Activated CD4-positive, alpha-beta T cell treated with anti-CD3 and anti-CD28 coated beads for 48 hours (primary cell): ENCODE measurements around the gene TASP1.
A peak's percentile ranks its signal among the peaks of the same experiment; 100 is the strongest.

Experiments
- DNase-seq: peaks from one replicate; pipeline ENCODE4 v3.0.0-alpha.2; 2020

Gene TASP1

GRCh38 chr20:13432126-13432525, 206.6 kb downstream of the TASP1 start:
- no peak for DNase-seq

DNA sequence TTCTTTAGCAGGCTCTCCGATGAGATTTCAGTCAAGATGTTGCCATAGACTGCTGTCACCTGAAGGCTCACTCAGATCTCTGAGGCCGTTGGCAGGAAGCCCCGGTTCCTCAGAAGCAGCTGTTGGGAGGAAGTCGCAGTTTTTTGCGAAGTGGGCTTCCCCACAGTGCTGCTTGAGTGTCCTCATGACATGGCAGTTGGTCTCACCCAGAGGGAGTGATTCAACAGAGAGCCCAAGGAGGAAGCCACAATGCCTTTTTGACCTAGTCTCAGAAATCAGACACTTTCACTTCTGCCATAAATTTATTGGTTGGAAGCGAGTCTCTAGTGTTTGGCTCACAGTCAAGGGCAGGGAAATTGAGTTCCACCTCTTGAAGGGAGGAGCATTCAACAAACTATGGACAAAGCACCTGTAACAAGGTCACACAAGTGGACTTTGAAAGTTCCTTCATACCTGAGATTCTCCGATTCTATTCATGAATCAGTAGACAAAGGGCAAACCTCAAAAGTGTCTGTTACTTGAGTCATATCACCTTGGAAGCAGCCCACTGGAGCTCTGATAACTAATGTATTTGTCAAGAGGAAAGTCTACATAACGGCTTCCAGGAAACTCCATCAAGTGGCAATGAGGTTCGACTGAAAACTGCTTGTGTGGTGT, 208.3 kb downstream of the TASP1 start:
- DNase-seq = peak; percentile 56

DNA sequence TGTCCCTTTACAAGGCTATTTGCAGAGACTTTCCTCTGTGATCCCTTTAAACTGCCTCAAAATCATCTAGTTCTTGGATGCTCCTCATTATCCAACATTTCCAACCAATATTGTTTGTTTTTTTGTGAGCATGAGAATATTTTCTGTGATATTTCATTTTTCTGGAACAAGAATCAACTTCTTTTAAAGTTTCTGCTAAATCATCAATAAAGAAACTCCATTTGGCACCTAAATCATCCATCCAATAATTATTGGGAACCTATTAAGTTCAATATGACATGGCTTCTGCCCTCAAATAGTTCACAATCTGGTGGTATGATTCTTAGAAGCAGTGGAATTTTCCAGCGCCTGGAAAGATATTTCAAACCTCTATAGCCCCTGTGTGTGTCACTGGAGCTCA, 210.0 kb downstream of the TASP1 start:
- no peak for DNase-seq

DNA sequence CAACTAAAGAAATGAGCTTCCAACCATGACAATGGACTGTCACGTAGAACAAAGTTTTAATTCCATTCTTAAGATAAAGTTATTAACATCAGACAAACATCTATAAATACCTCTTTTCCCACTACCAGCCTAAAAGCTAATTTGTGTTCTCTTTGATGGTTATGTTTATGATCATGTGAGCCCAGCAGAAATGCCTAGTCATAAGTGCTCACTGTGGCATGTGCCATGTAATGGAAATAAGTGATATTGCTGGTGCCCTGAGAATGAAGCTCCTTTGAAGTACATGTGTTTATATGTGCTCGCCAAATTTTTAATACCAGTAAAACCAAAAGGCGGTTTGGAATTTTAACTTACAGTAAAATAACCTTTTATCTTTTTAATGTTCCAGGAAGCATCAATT, 211.9 kb downstream of the TASP1 start:
- DNase-seq = no peak

- DNase-seq = no peak
These were observed 213.2 kb downstream of the TASP1 start for GRCh38 chr20:13425381-13426135.

DNA sequence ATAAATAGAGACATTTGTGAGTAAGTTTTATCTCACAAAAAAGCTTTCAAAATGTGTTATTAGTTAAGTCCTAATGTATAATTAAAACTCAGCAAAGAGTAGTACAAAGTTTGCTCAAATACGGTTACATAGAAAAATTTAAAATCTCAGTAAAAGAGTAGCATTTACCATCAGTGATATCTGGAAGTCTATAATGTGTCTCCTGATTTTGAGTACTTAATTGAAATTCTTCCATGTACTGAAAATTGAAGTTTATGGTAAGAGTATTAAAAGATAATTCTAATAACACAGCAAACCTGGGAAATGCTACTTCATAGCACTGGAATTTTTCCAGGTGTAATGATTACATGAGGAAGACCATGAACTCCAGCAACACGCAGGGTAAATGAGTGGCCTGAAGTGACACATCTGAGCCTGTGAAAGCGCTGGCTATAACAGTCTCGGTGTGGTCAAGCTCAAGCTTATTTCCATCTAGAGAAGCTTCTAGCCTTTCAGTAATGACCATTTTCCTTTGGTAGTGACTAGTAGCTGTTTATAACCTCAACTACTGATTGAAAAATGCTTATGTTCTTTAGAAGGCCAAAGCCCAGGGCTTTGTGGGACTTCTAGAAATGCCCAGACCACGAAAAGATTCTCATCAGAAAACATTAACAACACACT, 214.4 kb downstream of the TASP1 start:
- DNase-seq = no peak

DNA sequence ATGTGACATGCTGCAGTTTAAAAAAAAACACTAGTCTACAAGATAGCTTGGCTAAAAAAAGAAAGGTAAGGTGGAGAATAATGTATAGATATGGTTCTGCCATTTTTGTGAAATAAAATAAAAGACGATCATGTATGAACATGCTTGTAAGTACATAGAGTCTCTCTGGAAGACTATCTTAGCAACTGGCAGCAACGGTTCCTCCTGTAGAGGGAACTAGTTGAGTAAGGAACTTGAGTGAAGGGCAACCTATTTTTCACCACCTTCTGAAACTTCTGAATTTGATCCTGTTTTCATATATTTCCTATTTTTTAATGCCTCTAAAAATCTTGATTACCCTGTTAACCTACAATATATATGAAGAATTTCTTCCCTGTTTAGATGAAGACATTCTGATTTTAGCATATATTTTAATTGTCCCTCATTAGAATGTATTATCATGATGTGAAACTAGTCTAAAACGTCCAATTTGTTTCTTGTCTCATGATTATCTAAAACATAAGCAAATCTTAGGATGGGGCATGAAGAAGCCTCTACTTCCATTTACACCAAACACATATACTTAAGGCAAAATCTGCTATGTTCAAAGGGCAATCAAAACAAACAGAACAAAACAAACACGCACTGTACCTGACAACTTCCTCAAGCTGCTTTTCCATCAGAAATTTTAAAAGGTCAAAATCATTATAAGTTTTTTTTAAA, 215.1 kb downstream of the TASP1 start:
- DNase-seq = no peak

DNA sequence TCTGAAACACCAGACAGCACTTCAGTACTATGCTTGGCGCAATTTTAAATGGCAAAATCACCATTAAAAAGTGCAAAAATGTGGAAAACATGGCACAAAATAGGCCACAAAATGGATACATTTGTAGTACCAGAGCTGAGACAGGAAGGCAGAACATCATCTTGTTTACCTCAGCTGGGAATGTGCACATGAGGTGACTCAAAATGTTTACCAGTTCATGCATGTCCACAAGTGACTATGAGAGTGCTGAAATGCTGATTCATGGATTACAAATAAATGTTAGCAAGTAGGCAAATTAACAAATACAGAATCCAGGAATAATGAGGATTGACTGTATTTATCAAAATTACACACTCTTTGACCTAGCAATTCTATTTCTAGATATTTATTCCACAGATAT, 216.1 kb downstream of the TASP1 start:
- DNase-seq = no peak

DNA sequence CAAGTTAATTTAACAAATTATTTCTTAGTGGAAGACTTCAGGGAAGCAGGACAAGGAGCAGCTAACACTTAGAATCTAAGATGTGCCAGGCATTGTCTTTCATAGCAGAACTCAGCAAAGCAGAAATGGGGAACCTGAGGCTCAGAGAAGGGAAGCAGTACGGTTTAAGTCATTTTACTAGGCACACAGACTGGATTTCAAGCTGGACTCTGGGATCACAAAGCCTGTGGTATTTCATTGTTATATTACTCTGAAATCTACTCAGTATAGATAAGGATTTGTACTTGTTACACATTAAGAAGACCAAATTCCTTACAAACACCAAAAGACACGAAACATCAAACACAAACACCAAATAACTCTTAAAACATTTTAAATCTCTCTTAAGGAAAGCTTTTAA, 218.1 kb downstream of the TASP1 start:
- no peak for DNase-seq

GRCh38 chr20:13419477-13419876, 219.3 kb downstream of the TASP1 start:
- no peak for DNase-seq

DNA sequence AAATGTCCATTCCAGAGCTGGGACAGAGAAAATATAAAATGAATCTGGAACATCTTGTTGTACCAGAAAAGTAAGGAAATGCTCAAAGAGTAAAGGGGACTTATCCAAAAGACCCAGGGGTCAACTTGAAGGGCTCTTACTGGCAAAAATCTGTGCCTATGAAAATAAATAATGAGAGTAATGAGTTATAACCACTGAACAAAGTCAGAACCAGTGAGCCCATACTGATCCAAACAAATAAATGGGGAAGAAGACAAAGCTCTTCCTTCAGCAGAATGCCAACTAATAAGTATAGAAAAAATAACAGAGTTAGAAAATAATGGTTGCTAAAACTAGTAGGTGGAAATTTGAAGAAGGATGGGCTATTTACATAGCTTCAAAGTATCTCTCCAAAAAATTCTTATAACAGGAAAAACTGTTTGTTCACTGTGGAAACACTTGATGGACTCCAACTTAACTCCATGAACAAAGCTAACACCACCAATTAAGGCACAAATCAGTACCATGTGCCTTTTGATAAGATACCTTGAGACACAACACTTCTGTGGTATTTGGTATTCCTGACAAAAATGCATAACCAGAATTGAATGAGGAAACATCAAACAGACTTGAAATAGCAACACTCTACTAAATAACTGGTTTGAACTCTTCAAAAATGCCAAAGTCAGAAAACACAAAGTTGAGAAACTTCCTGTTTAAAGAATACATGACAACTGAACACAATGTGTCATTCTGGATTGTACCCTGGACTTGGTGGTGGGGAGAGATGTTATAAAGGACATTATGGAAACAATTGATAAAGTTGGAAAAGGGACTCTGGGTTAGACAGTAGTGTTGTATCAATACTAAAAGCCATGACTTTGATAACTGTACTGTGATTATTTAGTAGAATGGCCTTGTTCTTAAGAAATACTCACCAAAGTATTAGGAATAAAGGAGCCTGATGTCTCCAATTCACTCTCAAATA, 220.2 kb downstream of the TASP1 start:
- DNase-seq = no peak

GRCh38 chr20:13416531-13416930, 222.2 kb downstream of the TASP1 start:
- DNase-seq = no peak

GRCh38 chr20:13412806-13413445, 225.8 kb downstream of the TASP1 start:
- no peak for DNase-seq

GRCh38 chr20:13404293-13404692, 234.4 kb downstream of the TASP1 start:
- no peak for DNase-seq

- DNase-seq = no peak
These were observed 235.3 kb downstream of the TASP1 start for GRCh38 chr20:13403453-13403852.

- DNase-seq = no peak
These were observed 235.7 kb downstream of the TASP1 start for GRCh38 chr20:13402986-13403385.

DNA sequence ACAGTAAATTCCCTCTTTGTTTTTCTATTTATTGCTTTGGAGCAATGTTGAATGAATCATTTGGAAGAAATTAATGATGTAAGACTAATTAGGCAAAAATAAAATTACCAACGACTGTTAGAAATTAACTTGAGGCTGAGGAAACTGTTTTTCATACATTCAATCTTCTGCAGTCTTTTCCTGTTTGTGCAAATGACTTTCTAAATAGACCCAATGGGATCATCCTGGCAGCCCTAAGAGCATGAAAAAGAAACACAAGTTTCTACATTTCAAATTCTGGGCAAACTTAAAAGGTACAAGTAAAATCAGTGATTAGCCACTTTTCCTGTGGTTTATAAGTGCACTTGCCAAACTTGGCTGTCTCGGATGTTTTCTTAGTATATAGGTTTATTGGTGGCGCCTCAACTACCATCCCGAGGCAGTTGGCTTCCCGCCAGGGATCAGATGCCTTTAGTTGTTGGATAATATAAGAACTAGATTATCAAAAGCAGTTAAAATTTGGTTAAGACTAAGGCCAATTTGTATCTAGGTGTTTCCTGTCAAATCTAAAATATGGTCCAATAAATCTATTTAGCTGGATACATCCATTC, 236.5 kb downstream of the TASP1 start:
- DNase-seq = no peak

DNA sequence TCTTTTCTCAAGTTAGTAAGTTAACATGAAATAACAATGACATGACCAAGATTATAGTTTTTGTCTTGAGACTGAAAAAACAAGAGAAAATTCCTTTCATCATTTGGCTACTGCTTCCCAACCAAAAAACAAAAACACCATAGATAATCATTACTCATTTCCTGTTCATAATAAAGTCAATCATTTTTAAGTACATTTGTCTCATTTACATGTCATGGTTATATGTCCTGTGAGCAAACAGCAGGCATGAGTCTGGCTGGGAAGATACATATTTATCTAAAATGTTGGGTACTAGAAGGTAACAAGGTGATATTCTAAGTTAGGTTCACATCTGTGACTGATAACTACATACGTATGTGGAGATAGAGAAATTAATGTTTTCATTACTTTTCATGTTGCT, 237.1 kb downstream of the TASP1 start:
- DNase-seq = no peak

DNA sequence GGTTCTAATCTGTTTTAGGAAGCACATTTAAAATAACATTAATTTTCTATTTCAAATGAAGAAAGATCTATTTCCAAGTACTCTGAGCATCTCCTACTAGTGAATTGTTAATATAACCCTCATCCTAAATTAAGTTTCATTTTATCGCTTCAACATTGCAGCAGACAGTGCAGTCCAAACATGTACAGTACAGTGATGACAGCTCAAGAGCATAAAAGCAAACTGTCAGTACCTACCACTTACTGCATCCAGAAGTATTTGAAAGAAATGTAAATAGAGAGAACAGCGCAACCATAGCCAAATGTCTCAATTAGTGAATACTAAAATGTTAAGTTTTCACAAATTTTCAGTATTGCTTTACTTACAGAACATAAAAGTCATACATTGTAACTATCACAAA, 238.3 kb downstream of the TASP1 start:
- DNase-seq = no peak

DNA sequence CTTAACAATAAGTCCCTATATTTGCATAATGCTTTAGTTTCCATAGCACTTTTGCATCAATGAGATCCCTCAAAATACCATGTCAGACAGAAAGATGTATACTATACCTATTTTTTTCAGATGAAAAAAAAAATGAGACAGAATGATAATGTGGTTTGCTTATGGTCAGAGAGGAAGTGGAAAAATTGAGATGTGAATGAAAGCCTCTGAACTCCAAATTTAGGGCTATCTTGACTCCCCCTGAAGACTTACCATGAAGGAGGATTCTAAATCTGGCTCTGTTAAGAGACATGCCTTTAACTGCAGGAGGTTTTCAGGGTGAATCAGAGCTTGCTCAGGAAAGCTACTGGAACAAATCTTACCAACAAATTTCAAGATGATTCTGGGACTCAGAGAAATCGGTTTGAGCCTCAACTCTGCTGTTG, 241.4 kb downstream of the TASP1 start:
- DNase-seq = no peak

DNA sequence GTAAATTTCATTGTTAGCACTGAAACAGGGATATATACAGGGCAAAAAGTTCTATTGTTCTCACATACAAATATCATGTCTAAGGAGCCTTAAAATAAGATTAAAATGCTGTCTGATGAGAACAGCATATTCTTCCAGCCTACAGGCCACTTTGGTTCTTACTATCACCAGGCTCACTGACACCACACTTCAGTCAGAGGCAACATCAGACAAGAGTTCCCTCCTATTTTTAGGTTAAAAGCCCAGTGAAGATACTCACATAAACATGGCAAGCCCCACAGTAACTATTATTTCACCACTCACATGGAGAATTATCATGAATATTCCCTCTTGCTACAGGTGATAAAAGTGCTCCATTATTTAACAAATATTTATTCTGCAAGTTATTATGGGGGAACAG, 241.9 kb downstream of the TASP1 start:
- no peak for DNase-seq
